Tibial nerve (tissue), 4 donors: ENCODE measurements around the gene DDA1. TPM values are rescaled to one million over a fixed set of nuclear protein-coding genes. Genes with fewer than 3 reads are reported as not detected.
A peak's percentile ranks its signal among the peaks of the same experiment; 100 is the strongest.

Experiments used
- DNase-seq, 2 donors: peaks; one replicate each; pipeline ENCODE4 v3.0.0-alpha.2; 2019; ENCODE audit warnings: low spot score in 2 of 2
- H3K27ac ChIP-seq, 4 donors: fragments of 200-600 bp; sonication (generic) in 3 of 4; one replicate each; pipeline ENCODE4 v1.5.1; 2017 to 2019; ENCODE audit warnings: mild to moderate bottlenecking in 1 of 4
- H3K27me3 ChIP-seq, 2 donors: fragments of 200-600 bp; sonication (generic) in 1 of 2; one replicate each; pipeline versions ENCODE4 v1.5.1 to v1.6.0; 2017 to 2019
- H3K36me3 ChIP-seq, 3 donors: fragments of 200-600 bp; sonication (generic); one replicate each; pipeline ENCODE4 v1.5.1; 2018 to 2019
- H3K4me1 ChIP-seq, 4 donors: fragments of 200-600 bp; sonication (generic) in 3 of 4; one replicate each; pipeline ENCODE4 v1.5.1; 2017 to 2019
- H3K4me3 ChIP-seq, 4 donors: fragments of 200-600 bp; sonication (generic) in 3 of 4; one replicate each; pipeline ENCODE4 v1.5.1; 2017 to 2019; ENCODE audit warnings: mild to moderate bottlenecking in 1 of 4, moderate library complexity in 1 of 4
- H3K9me3 ChIP-seq, 4 donors: fragments of 200-600 bp; sonication (generic) in 3 of 4; one replicate each; pipeline ENCODE4 v1.5.1; 2017 to 2019
- CTCF ChIP-seq, 5 experiments: fragments of 200-600 bp in 3 of 5; fragments of 450-650 bp in 2 of 5; sonication (generic) in 3 of 5; IDR thresholded peaks; one replicate each; pipeline ENCODE4 v1.5.1; 2016 to 2019; ENCODE audit warnings: antibody characterized with exemption in 5 of 5, mild to moderate bottlenecking in 3 of 5, moderate library complexity in 2 of 5
- EP300 ChIP-seq, 2 donors: sonication (generic); formaldehyde crosslinking; IDR thresholded peaks; one replicate each; pipeline ENCODE4 v1.6.1; 2017; ENCODE audit warnings: antibody characterized with exemption in 2 of 2, mild to moderate bottlenecking in 1 of 2
- POLR2A ChIP-seq, 2 donors: fragments of 450-650 bp; IDR thresholded peaks; one replicate each; pipeline ENCODE4 v1.6.1; 2017; ENCODE audit warnings: antibody characterized with exemption in 2 of 2, mild to moderate bottlenecking in 2 of 2, moderate library complexity in 2 of 2
- WGBS, 2 donors: methylation state at CpG; one replicate each; pipeline ENCODE4 v1.1.5; 2018; 5-methylcytosine and 5-hydroxymethylcytosine counted together
- total RNA-seq, 4 donors: library from RNA; depleted of rRNA; stranded (reverse); fragments of >200 nt; gene quantifications; one replicate each; pipeline ENCODE4 v1.1.0, GENCODE V29; 2016

Gene DDA1
- total RNA-seq, 4 donors from 2014 or later, result 5.7 to 14.7 (median 7.8) TPM

GRCh38 chr19:17340871-17341357, 31.6 kb downstream of the DDA1 start:
- H3K9me3 ChIP-seq, result no peaks in the 10 kb centered on the region
- H3K27ac ChIP-seq, result peak overlapping the region in 1 of 4 donors; percentile 34
- peaks cover 0 to 38% (median 0%) of the 10 kb centered on the region in 3 donors for H3K36me3 ChIP-seq
- 51 to 66% methylated on average over 17 of the region's 17 CpGs for WGBS, 2 donors
- H3K4me3 ChIP-seq, result no peak overlapping the region
- DNase-seq, result no peak
- no peak for TF ChIP-seq CTCF (IDR thresholded peaks at IDR 0.05)
- no peak for TF ChIP-seq POLR2A (IDR thresholded peaks at IDR 0.05)
- TF ChIP-seq EP300 (IDR thresholded peaks at IDR 0.05), result no peak
- peaks cover 0 to 36% (median 9%) of the 10 kb centered on the region in 4 donors for H3K4me1 ChIP-seq
- H3K27me3 ChIP-seq, result no peaks in the 10 kb centered on the region

- H3K9me3 ChIP-seq, result no peaks in the 10 kb centered on the region
- peaks cover 0 to 38% (median 0%) of the 10 kb centered on the region in 3 donors for H3K36me3 ChIP-seq
- TF ChIP-seq CTCF (IDR thresholded peaks at IDR 0.05) (no peak), EP300 (IDR thresholded peaks at IDR 0.05) (no peak), POLR2A (IDR thresholded peaks at IDR 0.05) (no peak)
- no peaks in the 10 kb centered on the region for H3K27me3 ChIP-seq
- peaks cover 0 to 36% (median 9%) of the 10 kb centered on the region in 4 donors for H3K4me1 ChIP-seq
- peak overlapping the region in 1 of 4 donors; percentile 34 for H3K27ac ChIP-seq
- 91% methylated on average over 11 to 15 of the region's 15 CpGs for WGBS, 2 donors
- no peak for DNase-seq
- no peak overlapping the region for H3K4me3 ChIP-seq
These were observed 32.0 kb downstream of the DDA1 start for GRCh38 chr19:17341386-17341785.

GRCh38 chr19:17341845-17342244, 32.5 kb downstream of the DDA1 start:
- Histone ChIP-seq H3K4me1 (peaks cover 0 to 39% (median 9%) of the 10 kb centered on the region in 4 donors), H3K36me3 (peaks cover 0 to 38% (median 0%) of the 10 kb centered on the region in 3 donors), H3K4me3 (no peak overlapping the region), H3K9me3 (no peaks in the 10 kb centered on the region), H3K27ac (no peak overlapping the region), H3K27me3 (no peaks in the 10 kb centered on the region)
- DNase-seq, result no peak
- WGBS, 2 donors, result 80 to 82% methylated on average over 7 of the region's 7 CpGs
- TF ChIP-seq CTCF (IDR thresholded peaks at IDR 0.05) (no peak), POLR2A (IDR thresholded peaks at IDR 0.05) (no peak), EP300 (IDR thresholded peaks at IDR 0.05) (no peak)

- Histone ChIP-seq H3K27ac (peak overlapping the region in 2 of 4 donors; percentile 1 to 69), H3K4me3 (no peak overlapping the region)
These were observed 36.8 kb downstream of the DDA1 start for GRCh38 chr19:17346109-17346671.

More at GRCh38 chr19:17346109-17346671, 36.8 kb downstream of the DDA1 start:
- peaks cover 0 to 24% (median 0%) of the 10 kb centered on the region in 3 donors for H3K36me3 ChIP-seq
- H3K9me3 ChIP-seq, result no peaks in the 10 kb centered on the region
- TF ChIP-seq EP300 (IDR thresholded peaks at IDR 0.05), result peak in 1 of 2 donors; percentile 27
- no peak for TF ChIP-seq POLR2A (IDR thresholded peaks at IDR 0.05)
- TF ChIP-seq CTCF (IDR thresholded peaks at IDR 0.05), result peak; percentile 93 to 95 (median 94)
- WGBS, 2 donors, result 11 to 15% methylated on average over 24 of the region's 24 CpGs
- H3K27me3 ChIP-seq, result peaks cover 0 to 10% of the 10 kb centered on the region in 2 donors
- peaks cover 0 to 34% (median 3%) of the 10 kb centered on the region in 4 donors for H3K4me1 ChIP-seq
- DNase-seq, result peak; percentile 66 to 80
